ENCODE results near the gene RGS5. TPM values are rescaled to one million over a fixed set of nuclear protein-coding genes. Genes with fewer than 3 reads are reported as not detected.

Gene RGS5
- polyA plus RNA-seq, 1 of the 3 experiments (the other 2 are of a cell fraction), result 260 TPM

GRCh38 chr1:163168053-163168452, 34.7 kb downstream of the RGS5 start (continued):
- no peak for TF ChIP-seq USF2 (IDR thresholded peaks at IDR 0.05; ENCODE audit: borderline replicate concordance, low read depth, low read length)

GRCh38 chr1:163166886-163167555, 35.7 kb downstream of the RGS5 start:
- H3K79me2 ChIP-seq (ENCODE audit: insufficient read depth), result peaks cover 15% of the 10 kb centered on the region
- H3K9ac ChIP-seq, result peak overlapping the region; percentile 68
- H3K4me2 ChIP-seq, result peak overlapping the region; percentile 58
- 26% methylated on average over 6 of the region's 6 CpGs for WGBS (ENCODE audit: low lambda C conversion rate)
- peak overlapping the region; percentile 99 for H3K27ac ChIP-seq (ENCODE audit: low read depth in 2 of 2, low read length in 1 of 2)
- H3K36me3 ChIP-seq (replicated peaks in 1 of 2; ENCODE audit: control insufficient read depth in 1 of 2, insufficient read depth in 2 of 2, low read length in 1 of 2), result peaks cover 18 to 60% of the 10 kb centered on the region in 2 experiments
- H2AFZ ChIP-seq (ENCODE audit: low read depth), result peak overlapping the region; percentile 19; the same call in 1 of the 2 replicates
- ChIA-PET POLR2A (interaction anchor here (1.1 to 1.7 kb wide), 4 partner anchors 20 to 284 kb away, joined by 3 to 6 read pairs (median 4); no protein-coding TSS in a partner anchor), CTCF (interaction anchor here (0.7 to 2.3 kb wide), 12 partner anchors 9 to 313 kb away, joined by 3 to 8 read pairs (median 4); partner anchors contain the start of gene RGS4)
- no peaks in the 10 kb centered on the region for H3K27me3 ChIP-seq (ENCODE audit: insufficient read depth)
- H3K9me3 ChIP-seq, result no peaks in the 10 kb centered on the region
- peaks cover 75 to 81% of the 10 kb centered on the region in 2 experiments for H3K4me1 ChIP-seq (ENCODE audit: control insufficient read depth in 1 of 2, insufficient read depth in 2 of 2, low read depth in 1 of 2, low read length in 1 of 2)
- H3F3A ChIP-seq (replicated peaks; ENCODE audit: insufficient read depth), result peaks cover 43% of the 10 kb centered on the region
- no peaks in the 10 kb centered on the region for H4K20me1 ChIP-seq (ENCODE audit: insufficient read depth)
- H3K9me2 ChIP-seq, result no peaks in the 10 kb centered on the region
- DNase-seq, result no peak
- no peak overlapping the region for H3K4me3 ChIP-seq (ENCODE audit: low read depth in 2 of 2, low read length in 1 of 2)
- TF ChIP-seq ZBTB33 (IDR thresholded peaks at IDR 0.05; ENCODE audit: borderline replicate concordance, low read depth) (no peak), PBX3 (IDR thresholded peaks at IDR 0.05) (peak; percentile 15; the same call in 1 of the 2 replicates), ELF1 (IDR thresholded peaks at IDR 0.05) (no peak; the same call in 1 of the 2 replicates), GABPA (IDR thresholded peaks at IDR 0.05; ENCODE audit: low read depth) (no peak), TCF12 (IDR thresholded peaks at IDR 0.05) (peak; percentile 58), SMC3 (IDR thresholded peaks at IDR 0.05; ENCODE audit: low read depth, low read length) (no peak), USF2 (IDR thresholded peaks at IDR 0.05; ENCODE audit: borderline replicate concordance, low read depth, low read length) (no peak), TEAD4 (IDR thresholded peaks at IDR 0.05; ENCODE audit: borderline replicate concordance, insufficient read depth) (peak; percentile 55; the same call in 1 of the 2 replicates), FOXM1 (IDR thresholded peaks at IDR 0.05; ENCODE audit: low read depth) (peak; percentile 65; the same call in 1 of the 2 replicates), GATA2 (CRISPR knock-in tag; IDR thresholded peaks at IDR 0.05) (no peak), MAX (IDR thresholded peaks at IDR 0.05; ENCODE audit: low read depth) (no peak), POLR2AphosphoS5 (IDR thresholded peaks at IDR 0.05; ENCODE audit: low read depth, low read length) (peak; percentile 14; the same call in 1 of the 2 replicates), JUND (IDR thresholded peaks at IDR 0.05) (peak; percentile 46; the same call in 1 of the 2 replicates), NFIC (IDR thresholded peaks at IDR 0.05; ENCODE audit: borderline replicate concordance) (peak; percentile 31; the same call in 1 of the 2 replicates), IRF3 (IDR thresholded peaks at IDR 0.05; ENCODE audit: low read depth, low read length) (no peak), SIN3A (IDR thresholded peaks at IDR 0.05; ENCODE audit: borderline replicate concordance, low read depth, low read length) (no peak), USF1 (IDR thresholded peaks at IDR 0.05; ENCODE audit: borderline replicate concordance, low read depth) (no peak), CTCF (IDR thresholded peaks at IDR 0.05) (no peak), EZH2phosphoT487 (IDR thresholded peaks at IDR 0.05; ENCODE audit: borderline replicate concordance, low read depth) (no peak), TAF1 (IDR thresholded peaks at IDR 0.05; ENCODE audit: borderline replicate concordance, low read depth, low read length) (no peak), RXRA (IDR thresholded peaks at IDR 0.05; ENCODE audit: borderline replicate concordance, low read depth) (peak; percentile 60; the same call in 1 of the 2 replicates)

All from SK-N-SH (cell line).